HepG2 (cell line): ENCODE results near the gene MADCAM1. TPM values are rescaled to one million over a fixed set of nuclear protein-coding genes. Genes with fewer than 3 reads are reported as not detected.

Experiments used
- BRF2 ChIP-seq: sonication (generic); formaldehyde crosslinking; IDR thresholded peaks from 2 replicates; pipeline ENCODE4 v1.8.1; 2022; ENCODE audit warnings: mild to moderate bottlenecking, missing genetic modification reagents
- CCDC6 ChIP-seq: sonication (generic); formaldehyde crosslinking; IDR thresholded peaks from 2 replicates; pipeline ENCODE4 v1.8.1; 2022; ENCODE audit warnings: mild to moderate bottlenecking, missing genetic modification reagents, moderate library complexity
- GFI1 ChIP-seq: sonication (generic); formaldehyde crosslinking; IDR thresholded peaks from 2 replicates; pipeline ENCODE4 v1.5.0; 2020; ENCODE audit warnings: missing genetic modification reagents, mild to moderate bottlenecking, borderline replicate concordance
- JARID2 ChIP-seq: sonication (generic); formaldehyde crosslinking; IDR thresholded peaks from 2 replicates; pipeline ENCODE4 v1.8.1; 2023; ENCODE audit warnings: missing genetic modification reagents, inconsistent platforms; ENCODE audit not compliant: insufficient replicate concordance
- MYC ChIP-seq: sonication (generic); formaldehyde crosslinking; IDR thresholded peaks from 2 replicates; pipeline ENCODE4 v1.9.0; 2021; ENCODE audit warnings: missing genetic modification reagents, borderline replicate concordance
- POGZ ChIP-seq: sonication (generic); formaldehyde crosslinking; IDR thresholded peaks from 2 replicates; pipeline ENCODE4 v1.4.0; 2020; ENCODE audit warnings: mild to moderate bottlenecking, missing genetic modification reagents
- RBFOX2 ChIP-seq: fragments of 200-400 bp; formaldehyde crosslinking; IDR thresholded peaks from 2 replicates; pipeline ENCODE4 v1.6.1; 2017; ENCODE audit warnings: low read depth, mild to moderate bottlenecking, low read length
- SALL1 ChIP-seq: sonication (generic); formaldehyde crosslinking; IDR thresholded peaks from 2 replicates; pipeline ENCODE4 v1.8.0; 2022; ENCODE audit warnings: mild to moderate bottlenecking, missing genetic modification reagents
- SKI ChIP-seq: fragments of 450-650 bp; IDR thresholded peaks from one replicate; pipeline ENCODE4 v1.6.1; 2018; ENCODE audit warnings: mild to moderate bottlenecking; ENCODE audit not compliant: partially characterized antibody
- SMC3 ChIP-seq: IDR thresholded peaks from 2 replicates; pipeline ENCODE4 v1.6.1; 2011; ENCODE audit warnings: low read length, improper control_type of control experiment
- SRY ChIP-seq: sonication (generic); formaldehyde crosslinking; IDR thresholded peaks from 2 replicates; pipeline ENCODE4 v1.8.0; 2022; ENCODE audit warnings: mild to moderate bottlenecking, missing genetic modification reagents
- TBX2 ChIP-seq: sonication (generic); formaldehyde crosslinking; IDR thresholded peaks from 2 replicates; pipeline ENCODE4 v1.5.0; 2020; ENCODE audit warnings: missing genetic modification reagents, mild to moderate bottlenecking, borderline replicate concordance
- ZNF143 ChIP-seq: sonication (generic); formaldehyde crosslinking; IDR thresholded peaks from 2 replicates; pipeline ENCODE4 v1.4.0; 2020; ENCODE audit warnings: missing genetic modification reagents
- ZNF160 ChIP-seq: sonication (generic); formaldehyde crosslinking; IDR thresholded peaks from 2 replicates; pipeline ENCODE4 v1.8.0; 2022; ENCODE audit warnings: mild to moderate bottlenecking, inconsistent platforms, missing genetic modification reagents
- ZNF615 ChIP-seq: sonication (generic); formaldehyde crosslinking; IDR thresholded peaks from 2 replicates; pipeline ENCODE4 v1.5.0; 2020; ENCODE audit warnings: mild to moderate bottlenecking, missing genetic modification reagents, borderline replicate concordance
- ZNF766 ChIP-seq: sonication (generic); formaldehyde crosslinking; IDR thresholded peaks from 2 replicates; pipeline ENCODE4 v1.5.0; 2020; ENCODE audit warnings: missing genetic modification reagents, borderline replicate concordance
- ZNF782 ChIP-seq: sonication (generic); formaldehyde crosslinking; IDR thresholded peaks from 2 replicates; pipeline ENCODE4 v1.4.0; 2020; ENCODE audit warnings: missing genetic modification reagents, mild to moderate bottlenecking, borderline replicate concordance
- polyA plus RNA-seq, 8 experiments: library from polyadenylated mRNA; depleted of rRNA in 3 of 8; stranded (reverse) in 7 of 8; unstranded in 1 of 8; fragments of >200 nt; fragmentation: Illumina TruSeq in 4 of 8; extraction: Trizol in 4 of 8; gene quantifications; 2 replicates each; pipeline versions ENCODE4 v1.2.1 to v1.2.3, GENCODE V29; 2011 to 2016; ENCODE audit warnings: low read depth in 4 of 8, missing spikeins in 1 of 8, mixed read lengths in 1 of 8; ENCODE audit not compliant: insufficient read depth in 1 of 8
- total RNA-seq, 5 experiments: library from RNA; depleted of rRNA; stranded (reverse); fragments of >200 nt; fragmentation: Illumina TruSeq; extraction: Trizol; gene quantifications; 2 replicates each; pipeline ENCODE4 v1.2.3, GENCODE V29; 2016; ENCODE audit warnings: low read depth in 1 of 5
- TF ChIP-seq, protein P1 (sequence below): sonication (generic); formaldehyde crosslinking; IDR thresholded peaks from 2 replicates; pipeline ENCODE4 v1.4.0; 2020; ENCODE audit warnings: mild to moderate bottlenecking, missing genetic modification reagents
- TF ChIP-seq, protein P2 (sequence below): IDR thresholded peaks from 2 replicates; pipeline ENCODE4 v1.6.1; 2016; ENCODE audit warnings: mild to moderate bottlenecking
- TF ChIP-seq, protein P3 (sequence below): sonication (generic); formaldehyde crosslinking; IDR thresholded peaks from 2 replicates; pipeline ENCODE4 v1.4.0; 2020; ENCODE audit warnings: mild to moderate bottlenecking, missing genetic modification reagents
- TF ChIP-seq, protein P4 (sequence below): IDR thresholded peaks from 2 replicates; pipeline ENCODE4 v1.6.1; 2012; ENCODE audit warnings: inconsistent platforms
- TF ChIP-seq, protein P5 (sequence below): sonication (generic); formaldehyde crosslinking; IDR thresholded peaks from 2 replicates; pipeline ENCODE4 v1.4.0; 2020; ENCODE audit warnings: missing genetic modification reagents

The MADCAM1 gene
- total and polyA plus RNA-seq, 2 of the 13 experiments (the other 11 are each of a cell fraction or from before 2014, with no cell fraction given) = 0.29 to 0.33 TPM

- TF ChIP-seq, protein P1, sequence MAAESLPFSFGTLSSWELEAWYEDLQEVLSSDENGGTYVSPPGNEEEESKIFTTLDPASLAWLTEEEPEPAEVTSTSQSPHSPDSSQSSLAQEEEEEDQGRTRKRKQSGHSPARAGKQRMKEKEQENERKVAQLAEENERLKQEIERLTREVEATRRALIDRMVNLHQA (CRISPR knock-in tag) = no peak
- TF ChIP-seq, protein P2, sequence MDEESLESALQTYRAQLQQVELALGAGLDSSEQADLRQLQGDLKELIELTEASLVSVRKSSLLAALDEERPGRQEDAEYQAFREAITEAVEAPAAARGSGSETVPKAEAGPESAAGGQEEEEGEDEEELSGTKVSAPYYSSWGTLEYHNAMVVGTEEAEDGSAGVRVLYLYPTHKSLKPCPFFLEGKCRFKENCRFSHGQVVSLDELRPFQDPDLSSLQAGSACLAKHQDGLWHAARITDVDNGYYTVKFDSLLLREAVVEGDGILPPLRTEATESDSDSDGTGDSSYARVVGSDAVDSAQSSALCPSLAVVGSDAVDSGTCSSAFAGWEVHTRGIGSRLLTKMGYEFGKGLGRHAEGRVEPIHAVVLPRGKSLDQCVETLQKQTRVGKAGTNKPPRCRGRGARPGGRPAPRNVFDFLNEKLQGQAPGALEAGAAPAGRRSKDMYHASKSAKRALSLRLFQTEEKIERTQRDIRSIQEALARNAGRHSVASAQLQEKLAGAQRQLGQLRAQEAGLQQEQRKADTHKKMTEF (CRISPR knock-in tag) = peak; percentile 65; the same call in 1 of the 2 replicates
- no peak for TF ChIP-seq SKI
- TF ChIP-seq, protein P3, sequence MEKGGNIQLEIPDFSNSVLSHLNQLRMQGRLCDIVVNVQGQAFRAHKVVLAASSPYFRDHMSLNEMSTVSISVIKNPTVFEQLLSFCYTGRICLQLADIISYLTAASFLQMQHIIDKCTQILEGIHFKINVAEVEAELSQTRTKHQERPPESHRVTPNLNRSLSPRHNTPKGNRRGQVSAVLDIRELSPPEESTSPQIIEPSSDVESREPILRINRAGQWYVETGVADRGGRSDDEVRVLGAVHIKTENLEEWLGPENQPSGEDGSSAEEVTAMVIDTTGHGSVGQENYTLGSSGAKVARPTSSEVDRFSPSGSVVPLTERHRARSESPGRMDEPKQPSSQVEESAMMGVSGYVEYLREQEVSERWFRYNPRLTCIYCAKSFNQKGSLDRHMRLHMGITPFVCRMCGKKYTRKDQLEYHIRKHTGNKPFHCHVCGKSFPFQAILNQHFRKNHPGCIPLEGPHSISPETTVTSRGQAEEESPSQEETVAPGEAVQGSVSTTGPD = no peak
- TF ChIP-seq TBX2 (CRISPR knock-in tag) = peak; percentile 43; the same call in 1 of the 2 replicates
- TF ChIP-seq SRY = no peak
- TF ChIP-seq, protein P4, sequence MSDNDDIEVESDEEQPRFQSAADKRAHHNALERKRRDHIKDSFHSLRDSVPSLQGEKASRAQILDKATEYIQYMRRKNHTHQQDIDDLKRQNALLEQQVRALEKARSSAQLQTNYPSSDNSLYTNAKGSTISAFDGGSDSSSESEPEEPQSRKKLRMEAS = peak; percentile 57
- 0 out of 2 replicates have a peak, but pooled peaks have one; percentile 49 for TF ChIP-seq ZNF160 (CRISPR knock-in tag)
- TF ChIP-seq, protein P5, sequence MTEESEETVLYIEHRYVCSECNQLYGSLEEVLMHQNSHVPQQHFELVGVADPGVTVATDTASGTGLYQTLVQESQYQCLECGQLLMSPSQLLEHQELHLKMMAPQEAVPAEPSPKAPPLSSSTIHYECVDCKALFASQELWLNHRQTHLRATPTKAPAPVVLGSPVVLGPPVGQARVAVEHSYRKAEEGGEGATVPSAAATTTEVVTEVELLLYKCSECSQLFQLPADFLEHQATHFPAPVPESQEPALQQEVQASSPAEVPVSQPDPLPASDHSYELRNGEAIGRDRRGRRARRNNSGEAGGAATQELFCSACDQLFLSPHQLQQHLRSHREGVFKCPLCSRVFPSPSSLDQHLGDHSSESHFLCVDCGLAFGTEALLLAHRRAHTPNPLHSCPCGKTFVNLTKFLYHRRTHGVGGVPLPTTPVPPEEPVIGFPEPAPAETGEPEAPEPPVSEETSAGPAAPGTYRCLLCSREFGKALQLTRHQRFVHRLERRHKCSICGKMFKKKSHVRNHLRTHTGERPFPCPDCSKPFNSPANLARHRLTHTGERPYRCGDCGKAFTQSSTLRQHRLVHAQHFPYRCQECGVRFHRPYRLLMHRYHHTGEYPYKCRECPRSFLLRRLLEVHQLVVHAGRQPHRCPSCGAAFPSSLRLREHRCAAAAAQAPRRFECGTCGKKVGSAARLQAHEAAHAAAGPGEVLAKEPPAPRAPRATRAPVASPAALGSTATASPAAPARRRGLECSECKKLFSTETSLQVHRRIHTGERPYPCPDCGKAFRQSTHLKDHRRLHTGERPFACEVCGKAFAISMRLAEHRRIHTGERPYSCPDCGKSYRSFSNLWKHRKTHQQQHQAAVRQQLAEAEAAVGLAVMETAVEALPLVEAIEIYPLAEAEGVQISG (CRISPR knock-in tag) = peak; percentile 65
- peak; percentile 33; the same call in 1 of the 2 replicates for TF ChIP-seq MYC
- no peak for TF ChIP-seq ZNF143
- peak; percentile 45; the same call in 1 of the 2 replicates for TF ChIP-seq RBFOX2
- peak; percentile 52; the same call in 1 of the 2 replicates for TF ChIP-seq ZNF782 (CRISPR knock-in tag)
- no peak for TF ChIP-seq POGZ (CRISPR knock-in tag)
- 0 out of 2 replicates have a peak, but pooled peaks have one; percentile 22 for TF ChIP-seq GFI1 (CRISPR knock-in tag)
- TF ChIP-seq ZNF766 (CRISPR knock-in tag) = peak; percentile 46; the same call in 1 of the 2 replicates
- TF ChIP-seq SALL1 (CRISPR knock-in tag) = peak; percentile 55; the same call in 1 of the 2 replicates
- TF ChIP-seq BRF2 = 0 out of 2 replicates have a peak, but pooled peaks have one; percentile 35
- TF ChIP-seq SMC3 = no peak
- TF ChIP-seq CCDC6 (CRISPR knock-in tag) = no peak
- TF ChIP-seq JARID2 (CRISPR knock-in tag) = peak; percentile 64
- peak; percentile 63; the same call in 1 of the 2 replicates for TF ChIP-seq ZNF615 (CRISPR knock-in tag)
These were observed 5.0 kb upstream of the MADCAM1 start (continued) for GRCh38 chr19:491146-491741.
